CD14-positive monocyte (primary cell): ENCODE measurements around the gene NAV1. TPM values are rescaled to one million over a fixed set of nuclear protein-coding genes. Genes with fewer than 3 reads are reported as not detected.

Experiments used
- DNase-seq, 3 donors: peaks; one replicate each; pipeline ENCODE4 v3.0.0-alpha.2; 2011 to 2022
- H2AFZ ChIP-seq: 2 replicates; pipeline ENCODE4 v1.6.0; 2012; ENCODE audit warnings: mild to moderate bottlenecking, low read depth, low read length, inconsistent platforms; ENCODE audit not compliant: insufficient read depth, poor library complexity, severe bottlenecking
- H3K27ac ChIP-seq, 2 donors: 1 replicate in 1 of 2; 2 replicates in 1 of 2; pipeline ENCODE4 v1.5.1; 2012 to 2013; ENCODE audit warnings: low read length in 2 of 2, control low read depth in 1 of 2, inconsistent platforms in 1 of 2, low read depth in 1 of 2, mild to moderate bottlenecking in 1 of 2
- H3K27me3 ChIP-seq, 2 donors: one replicate each; pipeline versions ENCODE4 v1.6.0 to v1.6.1; 2011 to 2013; ENCODE audit warnings: low read length in 2 of 2; ENCODE audit not compliant: control insufficient read depth in 2 of 2, insufficient read depth in 2 of 2
- H3K36me3 ChIP-seq, 2 donors: replicated peaks in 1 of 2; 1 replicate in 1 of 2; 2 replicates in 1 of 2; pipeline versions ENCODE4 v1.5.1 to v1.6.1; 2012 to 2013; ENCODE audit warnings: low read length in 2 of 2, control low read depth in 1 of 2, inconsistent platforms in 1 of 2, mild to moderate bottlenecking in 1 of 2; ENCODE audit not compliant: insufficient read depth in 2 of 2, control insufficient read depth in 1 of 2
- H3K4me1 ChIP-seq, 2 donors: 1 replicate in 1 of 2; 2 replicates in 1 of 2; pipeline versions ENCODE4 v1.5.1 to v1.6.1; 2012 to 2013; ENCODE audit warnings: low read length in 2 of 2, control low read depth in 1 of 2, inconsistent platforms in 1 of 2, mild to moderate bottlenecking in 1 of 2, moderate library complexity in 1 of 2; ENCODE audit not compliant: insufficient read depth in 2 of 2, control insufficient read depth in 1 of 2
- H3K4me2 ChIP-seq: replicated peaks from 2 replicates; pipeline ENCODE3; 2012; ENCODE audit warnings: low read length, moderate library complexity, mild to moderate bottlenecking; ENCODE audit not compliant: poor library complexity, severe bottlenecking; ENCODE audit errors: extremely low read depth
- H3K4me3 ChIP-seq, 3 experiments: fragments of 200-600 bp in 1 of 3; sonication (generic) in 1 of 3; replicated peaks in 1 of 3; 1 replicate in 2 of 3; 2 replicates in 1 of 3; pipeline ENCODE4 v1.5.1; 2011 to 2013; ENCODE audit warnings: low read length in 3 of 3, mild to moderate bottlenecking in 3 of 3, control low read depth in 2 of 3, low read depth in 2 of 3, inconsistent platforms in 1 of 3, moderate library complexity in 1 of 3
- H3K79me2 ChIP-seq: 2 replicates; pipeline ENCODE4 v1.6.0; 2012; ENCODE audit warnings: mild to moderate bottlenecking, control low read depth, inconsistent platforms, low read length, moderate library complexity; ENCODE audit not compliant: insufficient read depth
- H3K9ac ChIP-seq: 2 replicates; pipeline ENCODE4 v1.6.0; 2017; ENCODE audit warnings: low read length, mild to moderate bottlenecking; ENCODE audit not compliant: insufficient read depth, poor library complexity, severe bottlenecking
- H3K9me3 ChIP-seq, 2 donors: replicated peaks in 1 of 2; 1 replicate in 1 of 2; 2 replicates in 1 of 2; pipeline versions ENCODE4 v1.5.1 to v1.6.1; 2012 to 2013; ENCODE audit warnings: low read length in 2 of 2, control low read depth in 1 of 2; ENCODE audit not compliant: control insufficient read depth in 1 of 2, insufficient read depth in 1 of 2
- H4K20me1 ChIP-seq: 2 replicates; pipeline ENCODE4 v1.6.0; 2012; ENCODE audit warnings: mild to moderate bottlenecking, low read length, control low read depth, moderate library complexity; ENCODE audit not compliant: insufficient read depth
- H3K27ac Mint-ChIP-seq, 7 donors: one replicate each; pipeline ENCODE4 v1.8.0; 2020; ENCODE audit warnings: mild to moderate bottlenecking in 7 of 7, mixed read lengths in 7 of 7, moderate library complexity in 6 of 7, inconsistent platforms in 2 of 7
- H3K27me3 Mint-ChIP-seq, 3 donors: one replicate each; pipeline ENCODE4 v1.8.0; 2021 to 2022; ENCODE audit warnings: low read depth in 3 of 3, mild to moderate bottlenecking in 3 of 3, mixed read lengths in 3 of 3, moderate library complexity in 3 of 3, inconsistent platforms in 1 of 3
- H3K36me3 Mint-ChIP-seq, 2 donors: one replicate each; pipeline ENCODE4 v1.8.0; 2020; ENCODE audit warnings: mixed read lengths in 2 of 2, inconsistent platforms in 1 of 2, mild to moderate bottlenecking in 1 of 2
- H3K4me1 Mint-ChIP-seq: one replicate; pipeline ENCODE4 v1.8.0; 2020; ENCODE audit warnings: mild to moderate bottlenecking, mixed read lengths
- H3K4me3 Mint-ChIP-seq, 2 donors: one replicate each; pipeline ENCODE4 v1.8.0; 2020; ENCODE audit warnings: mild to moderate bottlenecking in 2 of 2, mixed read lengths in 2 of 2, moderate library complexity in 1 of 2
- H3K9me3 Mint-ChIP-seq, 7 donors: one replicate each; pipeline ENCODE4 v1.8.0; 2020 to 2022; ENCODE audit warnings: mixed read lengths in 7 of 7, mild to moderate bottlenecking in 6 of 7, moderate library complexity in 6 of 7, inconsistent platforms in 2 of 7
- WGBS: methylation state at CpG from one replicate; pipeline ENCODE4 v1.1.5; 2013; ENCODE audit warnings: missing lambda C conversion rate; ENCODE audit not compliant: insufficient coverage; 5-methylcytosine and 5-hydroxymethylcytosine counted together
- intact Hi-C, 2 donors: fragments of 100-400 bp; cut with micrococcal nuclease; formaldehyde crosslinking; loops; one replicate each; pipeline versions ENCODE4 v1.15.0 to v1.15.1; 2023
- polyA plus RNA-seq, 3 donors: library from polyadenylated mRNA; depleted of rRNA in 1 of 3; unstranded in 2 of 3; stranded (reverse) in 1 of 3; fragments of 300-500 nt in 2 of 3; fragments of >200 nt in 1 of 3; fragmentation: Illumina TruSeq in 2 of 3; gene quantifications; 1 replicate in 2 of 3; 2 replicates in 1 of 3; pipeline ENCODE4 v1.2.3, GENCODE V29; 2012 to 2021
- TF ChIP-seq, protein P1 (sequence below): fragments of 200-600 bp; IDR thresholded peaks from one replicate; pipeline ENCODE4 v1.8.0; 2022; ENCODE audit warnings: antibody characterized with exemption, mild to moderate bottlenecking

NAV1 gene
- polyA plus RNA-seq, 3 donors, result 0.37 to 1.4 (median 0.89) TPM

DNA sequence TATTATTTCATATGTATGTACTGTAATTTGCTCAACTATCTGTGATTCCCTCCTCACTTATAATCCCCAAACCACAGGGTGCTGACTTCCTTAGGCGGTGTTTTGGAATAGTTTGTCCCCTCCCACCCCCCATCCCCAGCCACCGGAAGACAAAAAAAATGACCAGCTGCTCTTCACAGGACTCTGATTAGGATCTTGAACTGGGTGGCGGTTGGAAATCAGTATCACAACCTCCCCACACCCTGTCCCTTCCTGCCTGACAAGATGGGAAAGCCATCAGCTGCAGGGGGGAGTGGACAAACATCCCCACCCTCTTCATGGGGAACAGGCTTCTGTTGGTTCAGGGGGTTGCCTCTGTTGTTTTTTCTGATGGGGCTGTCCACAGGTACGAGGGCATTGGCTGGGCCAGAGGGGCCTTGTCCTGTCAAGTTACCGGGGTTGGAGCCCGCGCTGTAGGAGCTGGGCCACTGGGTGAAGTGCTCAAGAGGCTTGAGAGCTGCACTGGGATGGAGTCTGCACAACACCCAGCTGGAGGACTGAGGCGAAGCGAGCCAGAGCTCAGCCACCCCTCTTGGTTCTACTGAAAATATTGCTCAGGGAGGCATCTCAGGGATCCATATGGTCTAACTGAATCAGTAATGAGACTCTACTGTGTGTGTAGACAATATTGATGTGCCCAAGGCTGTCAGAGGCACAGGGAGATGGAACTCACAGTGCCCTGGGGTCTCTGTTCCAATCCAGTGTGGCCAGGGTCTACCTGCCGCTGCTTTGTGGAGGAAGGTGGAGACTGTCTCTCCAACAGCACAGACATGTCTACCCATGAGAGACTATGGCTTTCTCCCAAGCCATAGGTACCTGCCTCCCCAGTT is 28.2 kb downstream of the NAV1 start:
- intact Hi-C loops, result no loop called here
- no peaks in the 10 kb centered on the region for H3K27me3 ChIP-seq
- H3K27me3 Mint-ChIP-seq, result peaks cover 0 to 3% (median 2%) of the 10 kb centered on the region in 3 donors
- DNase-seq, result no peak
- H3K4me1 ChIP-seq, result peaks cover 6% of the 10 kb centered on the region in 2 donors
- H2AFZ ChIP-seq, result no peak overlapping the region
- TF ChIP-seq, protein P1, sequence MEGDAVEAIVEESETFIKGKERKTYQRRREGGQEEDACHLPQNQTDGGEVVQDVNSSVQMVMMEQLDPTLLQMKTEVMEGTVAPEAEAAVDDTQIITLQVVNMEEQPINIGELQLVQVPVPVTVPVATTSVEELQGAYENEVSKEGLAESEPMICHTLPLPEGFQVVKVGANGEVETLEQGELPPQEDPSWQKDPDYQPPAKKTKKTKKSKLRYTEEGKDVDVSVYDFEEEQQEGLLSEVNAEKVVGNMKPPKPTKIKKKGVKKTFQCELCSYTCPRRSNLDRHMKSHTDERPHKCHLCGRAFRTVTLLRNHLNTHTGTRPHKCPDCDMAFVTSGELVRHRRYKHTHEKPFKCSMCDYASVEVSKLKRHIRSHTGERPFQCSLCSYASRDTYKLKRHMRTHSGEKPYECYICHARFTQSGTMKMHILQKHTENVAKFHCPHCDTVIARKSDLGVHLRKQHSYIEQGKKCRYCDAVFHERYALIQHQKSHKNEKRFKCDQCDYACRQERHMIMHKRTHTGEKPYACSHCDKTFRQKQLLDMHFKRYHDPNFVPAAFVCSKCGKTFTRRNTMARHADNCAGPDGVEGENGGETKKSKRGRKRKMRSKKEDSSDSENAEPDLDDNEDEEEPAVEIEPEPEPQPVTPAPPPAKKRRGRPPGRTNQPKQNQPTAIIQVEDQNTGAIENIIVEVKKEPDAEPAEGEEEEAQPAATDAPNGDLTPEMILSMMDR, result no peak
- no peak overlapping the region for H3K4me3 ChIP-seq
- H3K9me3 Mint-ChIP-seq, result peaks cover 0 to 2% (median 0%) of the 10 kb centered on the region in 7 donors
- no peaks in the 10 kb centered on the region for H4K20me1 ChIP-seq
- H3K27ac ChIP-seq, result no peak overlapping the region
- peaks cover 24% of the 10 kb centered on the region for H3K4me1 Mint-ChIP-seq
- no peaks in the 10 kb centered on the region for H3K9me3 ChIP-seq
- no peak overlapping the region for H3K4me3 Mint-ChIP-seq
- H3K36me3 ChIP-seq, result no peaks in the 10 kb centered on the region
- no peak overlapping the region for H3K4me2 ChIP-seq
- H3K27ac Mint-ChIP-seq, result no peak overlapping the region
- no peak overlapping the region for H3K9ac ChIP-seq
- H3K79me2 ChIP-seq, result no peaks in the 10 kb centered on the region
- peaks cover 0 to 4% of the 10 kb centered on the region in 2 donors for H3K36me3 Mint-ChIP-seq
- WGBS, result 97% methylated on average over 7 of the region's 10 CpGs

DNA sequence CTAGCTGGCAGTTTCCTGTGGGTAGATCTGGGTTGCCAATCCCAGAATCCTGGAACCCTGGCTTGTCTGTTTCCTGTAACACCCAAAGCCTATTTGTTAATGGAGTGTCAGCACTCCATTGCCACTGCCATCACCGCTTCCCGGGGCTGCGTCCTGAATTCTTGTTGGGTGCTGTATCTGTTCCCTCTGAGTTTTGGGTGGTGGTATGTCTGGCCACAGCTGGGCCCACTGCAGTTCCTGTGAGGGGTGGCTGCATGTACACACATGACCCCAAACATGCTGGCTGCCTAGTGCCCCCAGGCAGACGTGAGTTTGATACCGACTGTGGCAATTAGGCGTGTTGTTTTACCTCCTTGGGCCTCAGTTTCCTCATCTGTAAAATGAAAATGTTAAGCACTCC is 29.3 kb downstream of the NAV1 start:
- H3K9me3 Mint-ChIP-seq, result peaks cover 0 to 2% (median 0%) of the 10 kb centered on the region in 7 donors
- Histone ChIP-seq H3K4me1 (peaks cover 6% of the 10 kb centered on the region in 2 donors), H3K9me3 (no peaks in the 10 kb centered on the region), H3K27ac (no peak overlapping the region), H2AFZ (no peak overlapping the region), H3K4me2 (no peak overlapping the region), H3K27me3 (no peaks in the 10 kb centered on the region), H3K9ac (no peak overlapping the region), H4K20me1 (no peaks in the 10 kb centered on the region), H3K36me3 (no peaks in the 10 kb centered on the region), H3K79me2 (no peaks in the 10 kb centered on the region), H3K4me3 (no peak overlapping the region)
- DNase-seq, result no peak
- WGBS, result no CpG with 5 or more reads among the region's 6 CpGs
- H3K36me3 Mint-ChIP-seq, result peaks cover 0 to 3% of the 10 kb centered on the region in 2 donors
- H3K27me3 Mint-ChIP-seq, result peaks cover 0 to 3% (median 3%) of the 10 kb centered on the region in 3 donors
- H3K4me1 Mint-ChIP-seq, result peaks cover 26% of the 10 kb centered on the region
- intact Hi-C loops, result no loop called here
- H3K27ac Mint-ChIP-seq, result no peak overlapping the region
- TF ChIP-seq, protein P1, result no peak
- H3K4me3 Mint-ChIP-seq, result no peak overlapping the region
